ENCODE data around the gene DDO. TPM values are rescaled to one million over a fixed set of nuclear protein-coding genes. Genes with fewer than 3 reads are reported as not detected.

DDO gene
- total and polyA plus RNA-seq, 2 donors (not counting 3 experiments of a cell fraction or from before 2014, with no cell fraction given), result not detected

DNA sequence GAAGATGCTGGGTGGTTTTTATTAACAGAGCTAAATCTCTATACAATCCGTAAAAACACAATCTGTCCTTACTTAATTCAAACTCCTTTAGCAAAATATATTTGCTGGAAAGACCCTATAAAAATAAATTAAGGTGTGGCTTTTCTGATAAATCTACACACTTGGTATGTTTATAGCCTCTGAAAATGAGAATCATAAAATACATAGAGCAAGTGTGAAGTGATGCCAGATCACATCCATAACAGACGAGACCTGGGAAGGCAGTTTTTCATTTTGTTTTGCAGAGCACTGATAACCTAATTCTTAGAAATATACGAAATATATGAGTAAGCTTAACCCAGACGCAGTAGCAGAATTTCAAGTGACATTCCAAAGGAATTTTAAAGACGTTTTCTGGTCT, 10.4 kb upstream of the DDO start:
- no peaks in the 10 kb centered on the region for H4K20me1 ChIP-seq (replicated peaks; ENCODE audit: control insufficient read depth, extremely low read depth, insufficient read depth, low read length)
- ChIA-PET POLR2A (no interaction called here), CTCF (interaction anchor here (1.0 kb wide), 1 partner anchor 139 kb away, joined by 3 read pairs; no protein-coding TSS in a partner anchor)
- no peak overlapping the region for H3K27ac ChIP-seq (ENCODE audit: insufficient read depth, low read depth, low read length)
- dilution Hi-C loops (cut with MboI; ENCODE audit: extremely low pct_ligation_motif_present, low sequenced_read_pairs) (no loop called here), intact Hi-C loops (cut with micrococcal nuclease) (no loop called here)
- no peak overlapping the region for H3K4me2 ChIP-seq (ENCODE audit: insufficient read depth, low read length)
- H3K9me3 ChIP-seq (replicated peaks; ENCODE audit: control insufficient read depth, insufficient read depth, low read length), result no peaks in the 10 kb centered on the region
- peaks cover 6 to 10% of the 10 kb centered on the region in 2 experiments for H3K27me3 ChIP-seq (ENCODE audit: control insufficient read depth in 2 of 2, insufficient read depth in 2 of 2, low read length in 2 of 2)
- no peak overlapping the region for H3K4me3 ChIP-seq (replicated peaks in 1 of 3; ENCODE audit: insufficient read depth in 1 of 3, low read depth in 1 of 3, low read length in 3 of 3)
- no peaks in the 10 kb centered on the region for H3K4me1 ChIP-seq (ENCODE audit: control insufficient read depth, extremely low read depth, insufficient read depth, low read length)
- TF ChIP-seq, protein P1, sequence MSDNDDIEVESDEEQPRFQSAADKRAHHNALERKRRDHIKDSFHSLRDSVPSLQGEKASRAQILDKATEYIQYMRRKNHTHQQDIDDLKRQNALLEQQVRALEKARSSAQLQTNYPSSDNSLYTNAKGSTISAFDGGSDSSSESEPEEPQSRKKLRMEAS (IDR thresholded peaks at IDR 0.05; ENCODE audit: insufficient read depth, insufficient read length), result no peak
- no peak for TF ChIP-seq GATA2 (IDR thresholded peaks at IDR 0.05; ENCODE audit: insufficient read depth, insufficient read length, low read depth, low read length)
- H3K9me1 ChIP-seq (replicated peaks; ENCODE audit: control insufficient read depth, extremely low read depth, insufficient read depth, low read length), result no peaks in the 10 kb centered on the region
- no peak overlapping the region for H2AFZ ChIP-seq (ENCODE audit: low read depth, low read length)
- no peaks in the 10 kb centered on the region for H3K79me2 ChIP-seq (ENCODE audit: control insufficient read depth, insufficient read depth, low read length)
- H3K36me3 ChIP-seq (ENCODE audit: control insufficient read depth in 2 of 2, extremely low read depth in 1 of 2, insufficient read depth in 2 of 2, low read length in 2 of 2), result no peaks in the 10 kb centered on the region
- FAIRE-seq (no peak), DNase-seq (ENCODE audit: low read depth, low spot score) (no peak)
- H3K9ac ChIP-seq (replicated peaks; ENCODE audit: extremely low read depth, insufficient read depth, low read length), result no peak overlapping the region
- BruUV-seq (replicated peaks), result no TSS peak

DNA sequence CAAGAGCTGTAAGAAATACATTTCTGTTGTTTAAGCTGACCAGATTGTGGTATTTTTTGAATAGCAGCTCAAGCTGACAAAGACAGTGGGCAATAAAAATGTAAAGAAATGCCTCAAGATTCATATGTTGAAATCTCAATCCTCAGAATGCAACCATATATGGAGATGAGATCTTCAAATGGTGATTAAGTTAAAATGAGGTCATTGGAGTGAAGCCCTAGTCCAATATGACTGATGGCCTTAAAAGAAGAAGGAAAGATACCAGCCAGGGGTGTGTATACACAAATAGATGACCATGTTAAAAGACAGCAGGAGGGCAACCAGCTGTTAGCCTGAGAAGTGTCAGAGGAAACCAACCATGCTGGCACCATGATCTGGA, 7.1 kb upstream of the DDO start:
- Histone ChIP-seq H3K9me3 (replicated peaks; ENCODE audit: control insufficient read depth, insufficient read depth, low read length) (no peaks in the 10 kb centered on the region), H3K9ac (replicated peaks; ENCODE audit: extremely low read depth, insufficient read depth, low read length) (no peak overlapping the region), H3K4me3 (replicated peaks in 1 of 3; ENCODE audit: insufficient read depth in 1 of 3, low read depth in 1 of 3, low read length in 3 of 3) (no peak overlapping the region), H3K79me2 (ENCODE audit: control insufficient read depth, insufficient read depth, low read length) (no peaks in the 10 kb centered on the region), H3K9me1 (replicated peaks; ENCODE audit: control insufficient read depth, extremely low read depth, insufficient read depth, low read length) (no peaks in the 10 kb centered on the region), H3K4me2 (ENCODE audit: insufficient read depth, low read length) (no peak overlapping the region), H2AFZ (ENCODE audit: low read depth, low read length) (no peak overlapping the region), H3K4me1 (ENCODE audit: control insufficient read depth, extremely low read depth, insufficient read depth, low read length) (no peaks in the 10 kb centered on the region), H4K20me1 (replicated peaks; ENCODE audit: control insufficient read depth, extremely low read depth, insufficient read depth, low read length) (no peaks in the 10 kb centered on the region), H3K27me3 (ENCODE audit: control insufficient read depth in 2 of 2, insufficient read depth in 2 of 2, low read length in 2 of 2) (peaks cover 3 to 10% of the 10 kb centered on the region in 2 experiments), H3K36me3 (ENCODE audit: control insufficient read depth in 2 of 2, extremely low read depth in 1 of 2, insufficient read depth in 2 of 2, low read length in 2 of 2) (no peaks in the 10 kb centered on the region), H3K27ac (ENCODE audit: insufficient read depth, low read depth, low read length) (no peak overlapping the region)
- DNase-seq (ENCODE audit: low read depth, low spot score) (no peak), FAIRE-seq (no peak)
- dilution Hi-C loops (cut with MboI; ENCODE audit: extremely low pct_ligation_motif_present, low sequenced_read_pairs) (no loop called here), intact Hi-C loops (cut with micrococcal nuclease) (no loop called here)
- BruUV-seq (replicated peaks), result no TSS peak
- ChIA-PET POLR2A (no interaction called here), CTCF (no interaction called here)
- TF ChIP-seq EZH2 (IDR thresholded peaks at IDR 0.05; ENCODE audit: borderline replicate concordance, low read depth, low read length, severe bottlenecking) (no peak), MYC (IDR thresholded peaks at IDR 0.05; ENCODE audit: low read depth, low read length) (no peak), FOS (IDR thresholded peaks at IDR 0.05; ENCODE audit: borderline replicate concordance, insufficient read depth, low read length) (no peak), GATA2 (IDR thresholded peaks at IDR 0.05; ENCODE audit: insufficient read depth, insufficient read length, low read depth, low read length) (no peak), POLR2A (IDR thresholded peaks at IDR 0.05; ENCODE audit: low read depth, low read length) (no peak), JUN (IDR thresholded peaks at IDR 0.05; ENCODE audit: borderline replicate concordance, insufficient read depth, insufficient read length, low read depth) (no peak), POLR2AphosphoS5 (IDR thresholded peaks at IDR 0.05; ENCODE audit: insufficient read depth, low read depth, low read length) (no peak)
- TF ChIP-seq, protein P2, sequence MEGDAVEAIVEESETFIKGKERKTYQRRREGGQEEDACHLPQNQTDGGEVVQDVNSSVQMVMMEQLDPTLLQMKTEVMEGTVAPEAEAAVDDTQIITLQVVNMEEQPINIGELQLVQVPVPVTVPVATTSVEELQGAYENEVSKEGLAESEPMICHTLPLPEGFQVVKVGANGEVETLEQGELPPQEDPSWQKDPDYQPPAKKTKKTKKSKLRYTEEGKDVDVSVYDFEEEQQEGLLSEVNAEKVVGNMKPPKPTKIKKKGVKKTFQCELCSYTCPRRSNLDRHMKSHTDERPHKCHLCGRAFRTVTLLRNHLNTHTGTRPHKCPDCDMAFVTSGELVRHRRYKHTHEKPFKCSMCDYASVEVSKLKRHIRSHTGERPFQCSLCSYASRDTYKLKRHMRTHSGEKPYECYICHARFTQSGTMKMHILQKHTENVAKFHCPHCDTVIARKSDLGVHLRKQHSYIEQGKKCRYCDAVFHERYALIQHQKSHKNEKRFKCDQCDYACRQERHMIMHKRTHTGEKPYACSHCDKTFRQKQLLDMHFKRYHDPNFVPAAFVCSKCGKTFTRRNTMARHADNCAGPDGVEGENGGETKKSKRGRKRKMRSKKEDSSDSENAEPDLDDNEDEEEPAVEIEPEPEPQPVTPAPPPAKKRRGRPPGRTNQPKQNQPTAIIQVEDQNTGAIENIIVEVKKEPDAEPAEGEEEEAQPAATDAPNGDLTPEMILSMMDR (IDR thresholded peaks at IDR 0.05; ENCODE audit: extremely low read depth in 1 of 2, insufficient read depth in 1 of 2, low read depth in 1 of 2, low read length in 2 of 2), result no peak
- TF ChIP-seq, protein P1 (IDR thresholded peaks at IDR 0.05; ENCODE audit: insufficient read depth, insufficient read length), result no peak
